ENCODE measurements around the gene RADIL.

DNA sequence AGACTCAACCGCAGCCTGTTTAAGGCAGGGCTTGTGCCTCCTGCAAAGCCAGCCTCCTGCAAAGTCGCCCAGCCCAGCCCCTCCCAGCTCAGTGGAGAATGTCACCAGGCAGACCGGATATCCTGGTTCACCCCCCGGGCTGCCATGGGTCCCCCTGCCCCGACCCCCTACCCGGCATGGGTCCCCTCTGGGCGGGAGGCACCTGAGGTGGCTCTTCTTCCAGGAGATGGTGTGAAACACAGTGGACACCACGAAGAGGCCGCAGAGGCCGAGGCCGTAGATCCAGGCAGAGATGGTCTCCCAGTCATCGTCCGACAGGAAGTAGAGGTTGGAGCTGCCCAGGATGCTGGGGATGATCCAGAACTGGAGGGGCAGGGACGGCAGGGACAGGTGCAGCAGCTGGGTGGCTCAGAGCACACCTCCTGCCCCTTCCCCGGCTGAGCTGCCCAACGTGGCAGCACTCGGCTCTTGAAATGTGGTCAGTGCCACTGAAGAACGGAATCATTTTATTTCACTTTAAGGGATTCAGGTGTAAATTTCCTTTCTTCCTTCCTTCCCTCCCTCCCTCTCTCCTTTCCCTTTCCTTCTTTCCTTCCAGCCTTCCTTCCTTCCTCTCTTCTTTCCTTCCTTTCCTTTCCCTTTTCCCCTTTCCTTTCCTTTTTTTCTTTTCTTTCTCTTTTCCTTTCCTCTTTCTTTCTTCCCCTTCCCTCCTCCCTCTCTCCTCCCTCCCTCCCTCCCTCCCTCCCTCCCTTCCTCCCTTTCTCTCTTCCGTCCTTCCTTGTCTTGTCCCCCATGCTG, 36.7 kb upstream of the RADIL start:
- TF ChIP-seq CTCF (IDR thresholded peaks at IDR 0.05) = no peak
- no peak for TF ChIP-seq POLR2AphosphoS5 (IDR thresholded peaks at IDR 0.05)

Measured in stomach (tissue), 4 donors.